GM04503 (cell line): Measurements from ENCODE around the gene RNASE7.
"Not testable (repeated sequence)": the region's sequence is repeated elsewhere in the genome, so short reads cannot be mapped to it uniquely, and the experiment has no call there.

Source experiments
- DNase-seq: peaks from one replicate; pipeline ENCODE4 v3.0.0-alpha.2; 2012; ENCODE audit warnings: low read depth

The RNASE7 gene, protein sequence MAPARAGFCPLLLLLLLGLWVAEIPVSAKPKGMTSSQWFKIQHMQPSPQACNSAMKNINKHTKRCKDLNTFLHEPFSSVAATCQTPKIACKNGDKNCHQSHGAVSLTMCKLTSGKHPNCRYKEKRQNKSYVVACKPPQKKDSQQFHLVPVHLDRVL

DNA sequence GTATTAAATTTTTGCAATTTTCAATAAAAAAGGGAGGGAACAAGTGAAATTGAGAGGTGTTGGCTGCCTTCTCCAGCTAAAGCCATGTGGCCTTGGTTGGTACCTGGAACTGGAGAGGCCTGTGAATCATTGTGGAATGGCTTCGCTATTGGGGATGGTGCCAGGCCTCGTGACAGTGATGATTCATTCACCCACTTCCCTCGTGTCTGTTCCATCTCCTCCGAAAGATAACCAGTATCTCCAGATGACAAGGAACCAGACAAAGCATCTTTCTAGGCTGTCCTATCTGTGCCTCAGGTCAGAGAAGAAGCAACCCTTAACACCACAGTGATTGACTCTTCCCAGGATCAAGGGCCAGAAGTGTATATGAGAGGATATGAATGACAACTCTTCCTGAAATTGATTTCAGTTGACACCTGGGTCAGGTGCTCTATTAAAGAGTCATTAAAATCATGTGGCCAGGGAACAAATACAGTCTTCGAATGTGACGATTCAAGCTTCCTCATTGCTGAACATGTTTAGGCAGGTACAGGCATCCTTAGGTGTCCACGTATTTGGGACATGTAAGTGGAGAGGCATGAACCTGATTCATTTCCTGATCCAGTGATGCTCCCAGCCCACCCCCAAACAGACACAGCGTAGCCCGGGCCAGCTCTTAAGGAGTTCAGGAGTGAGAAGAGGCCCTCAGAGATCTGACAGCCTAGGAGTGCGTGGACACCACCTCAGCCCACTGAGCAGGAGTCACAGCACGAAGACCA lies at the start of gene RNASE7:
Gene RNASE7, plus strand, starts transcription at position 687 of the 758 bp plus-strand sequence. CDS start 631 bp downstream, outside the sequence.
- DNase-seq: no peak

DNA sequence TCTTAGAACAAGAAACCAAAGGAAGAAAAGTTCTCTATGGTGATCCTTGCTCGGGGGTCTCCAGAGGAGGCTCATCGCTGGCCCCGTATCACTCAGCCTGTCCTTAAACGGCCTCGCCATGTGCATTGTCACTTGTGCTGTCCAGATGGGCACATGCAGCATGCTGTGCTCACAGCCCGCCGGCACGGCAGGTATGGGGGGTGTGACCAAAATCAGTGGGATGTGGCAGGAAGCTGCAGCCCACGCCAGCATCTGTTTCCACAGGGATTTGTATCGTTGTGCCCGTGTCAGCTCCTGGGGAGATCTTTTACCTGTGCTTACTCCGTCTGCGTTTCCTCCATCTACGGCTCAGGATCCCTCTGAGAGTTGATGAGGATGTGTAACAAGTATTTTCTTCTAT lies 45.6 kb upstream of the RNASE7 start:
- DNase-seq: no peak

DNA sequence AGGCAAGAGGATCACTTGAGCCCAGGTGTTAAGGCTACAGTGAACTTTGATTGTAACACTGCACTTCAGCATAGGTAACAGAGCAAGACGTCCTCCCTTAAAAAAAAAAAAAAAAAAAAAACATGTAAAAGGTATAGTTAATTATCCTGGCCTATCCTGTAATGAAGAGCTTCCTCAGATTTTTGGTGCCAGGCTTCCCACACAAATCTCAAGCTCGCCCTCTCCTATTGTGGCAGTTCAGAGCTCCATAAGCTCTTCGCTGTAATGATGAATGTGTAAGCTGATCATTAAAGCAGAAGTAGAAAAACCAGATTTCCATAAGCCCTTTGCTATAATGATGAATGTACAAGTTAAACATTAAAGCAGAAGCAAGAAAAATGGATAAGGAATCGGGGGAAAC lies 45.0 kb upstream of the RNASE7 start:
- DNase-seq: no peak

DNA sequence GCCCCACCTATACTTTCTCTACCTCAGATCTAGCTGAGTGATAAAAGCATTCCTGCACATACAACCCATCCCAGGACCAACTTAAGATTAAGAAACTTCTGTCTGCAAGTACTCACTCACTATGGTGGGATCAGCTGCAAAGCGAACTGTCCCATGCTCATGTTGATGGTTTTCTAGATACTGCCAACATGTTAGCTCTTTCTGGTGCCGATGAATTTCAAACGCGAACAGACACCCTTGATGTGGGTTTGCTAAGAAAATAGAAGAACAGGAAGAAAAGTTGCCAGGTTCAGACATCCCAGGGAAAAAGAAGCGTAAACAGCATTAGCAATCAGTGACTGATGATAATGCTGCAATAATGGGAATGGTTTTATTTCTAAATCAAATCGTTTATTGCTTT lies 44.6 kb upstream of the RNASE7 start:
- no peak for DNase-seq

DNA sequence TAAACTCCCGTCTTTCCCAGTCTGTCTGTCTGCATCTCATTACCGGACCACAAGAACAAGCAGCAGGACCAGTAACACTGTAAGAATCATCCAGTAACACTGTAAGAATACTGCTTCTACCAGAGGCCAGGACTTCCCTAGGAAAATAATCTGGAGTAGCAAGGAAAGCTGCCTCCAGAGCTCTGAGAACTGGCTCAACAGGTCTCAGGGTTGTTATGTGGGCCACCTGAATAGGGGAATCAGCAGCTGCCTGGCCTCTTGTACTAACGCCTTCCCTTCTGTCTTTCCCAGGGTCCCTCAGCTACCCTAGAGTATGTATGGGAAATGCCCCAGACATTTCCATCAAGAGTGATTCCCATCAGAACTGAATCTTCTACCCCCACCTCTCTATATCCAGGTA lies 44.0 kb upstream of the RNASE7 start:
- no peak for DNase-seq

DNA sequence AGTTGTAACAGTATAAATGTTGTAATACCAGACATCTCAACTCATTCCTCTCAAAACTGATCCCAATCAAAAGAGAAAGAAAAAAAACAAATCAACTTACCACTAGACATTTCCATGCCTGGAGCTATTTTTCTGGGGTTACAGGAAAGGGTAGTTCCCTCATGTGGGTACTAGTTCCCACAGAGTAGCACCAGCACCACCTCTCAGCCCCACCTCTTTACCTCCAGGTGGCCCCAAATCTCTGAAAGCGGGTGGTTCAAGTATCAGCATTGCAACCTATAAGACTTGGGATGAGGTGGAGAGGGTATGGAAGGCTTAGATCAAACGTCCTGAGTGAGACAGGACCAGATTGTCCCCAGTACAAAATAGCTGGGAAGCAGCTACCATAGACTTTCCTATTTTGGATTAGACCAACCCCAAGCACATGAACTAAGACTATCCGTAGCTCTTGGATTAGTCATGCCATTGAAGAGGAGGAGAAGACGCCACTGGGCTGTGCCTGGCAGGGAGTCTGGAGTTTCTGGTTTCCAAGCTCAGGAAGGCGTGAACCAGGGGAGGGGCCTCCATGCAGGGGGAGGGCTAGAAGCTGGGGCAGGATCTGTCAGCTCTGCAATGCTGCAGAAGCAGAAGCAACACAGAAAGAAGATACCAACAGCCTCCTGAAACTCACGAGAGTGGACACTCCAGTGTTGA lies 43.3 kb upstream of the RNASE7 start, which contains the start of gene SLC39A2:
Gene SLC39A2, plus strand, starts transcription at position 620 of the 693 bp plus-strand sequence. CDS start 154 bp downstream, outside the sequence.
- DNase-seq: peak; percentile 60

DNA sequence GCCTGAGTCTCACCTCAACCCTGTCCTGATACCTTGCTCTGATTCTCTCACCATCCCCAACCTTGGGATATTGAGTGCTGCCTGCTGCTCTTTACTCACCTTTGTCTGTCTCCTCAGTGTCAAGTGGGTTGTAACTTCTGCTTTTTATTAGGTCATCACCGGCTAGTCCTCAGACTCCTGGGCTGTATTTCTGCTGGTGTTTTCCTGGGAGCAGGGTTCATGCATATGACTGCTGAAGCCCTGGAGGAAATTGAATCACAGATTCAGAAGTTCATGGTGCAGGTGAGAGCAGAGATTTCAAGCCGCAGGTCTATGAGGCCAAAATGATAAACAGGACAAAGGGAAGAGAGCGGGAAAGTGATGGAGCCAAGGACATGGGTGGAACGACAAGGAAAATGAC lies 42.6 kb upstream of the RNASE7 start:
- DNase-seq: no peak

DNA sequence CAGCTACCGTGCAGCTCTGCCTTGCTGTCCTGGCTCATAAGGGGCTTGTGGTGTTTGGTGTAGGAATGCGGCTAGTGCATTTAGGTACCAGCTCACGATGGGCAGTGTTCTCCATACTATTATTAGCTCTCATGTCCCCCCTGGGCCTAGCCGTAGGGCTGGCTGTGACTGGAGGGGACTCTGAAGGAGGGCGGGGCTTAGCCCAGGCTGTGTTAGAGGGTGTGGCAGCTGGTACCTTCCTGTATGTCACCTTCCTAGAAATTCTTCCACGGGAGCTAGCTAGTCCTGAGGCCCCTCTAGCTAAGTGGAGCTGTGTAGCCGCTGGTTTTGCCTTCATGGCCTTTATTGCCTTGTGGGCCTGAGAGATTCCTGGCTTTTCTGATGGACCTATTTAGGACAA lies 40.9 kb upstream of the RNASE7 start:
- no peak for DNase-seq

DNA sequence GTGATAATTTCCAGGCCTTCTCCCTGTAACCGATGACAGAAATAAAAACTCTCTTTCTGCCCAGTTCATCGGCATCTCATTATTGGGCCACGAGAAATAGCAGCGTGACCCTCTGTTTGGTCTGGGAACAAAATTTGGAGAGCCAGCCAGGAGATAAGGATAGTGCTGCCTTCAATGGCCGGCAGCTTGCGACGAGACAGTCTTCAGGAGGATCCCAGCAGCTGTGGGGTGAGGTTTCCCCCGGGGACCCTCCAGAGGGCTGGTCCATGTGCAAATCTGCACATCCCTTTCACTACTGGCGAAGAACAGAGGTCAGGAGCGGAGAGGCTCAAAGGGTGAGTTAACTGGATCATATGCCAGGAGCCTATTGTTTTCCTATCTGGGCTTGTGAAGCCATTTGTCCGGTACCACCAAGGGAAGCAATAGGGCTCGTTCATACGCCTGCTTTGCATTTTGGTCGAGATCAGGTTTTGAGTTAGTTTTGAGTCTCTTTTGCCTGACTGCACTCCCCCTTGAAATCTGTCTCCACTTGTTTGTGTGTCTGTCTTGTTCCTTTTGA lies 38.3 kb upstream of the RNASE7 start:
- no peak for DNase-seq

DNA sequence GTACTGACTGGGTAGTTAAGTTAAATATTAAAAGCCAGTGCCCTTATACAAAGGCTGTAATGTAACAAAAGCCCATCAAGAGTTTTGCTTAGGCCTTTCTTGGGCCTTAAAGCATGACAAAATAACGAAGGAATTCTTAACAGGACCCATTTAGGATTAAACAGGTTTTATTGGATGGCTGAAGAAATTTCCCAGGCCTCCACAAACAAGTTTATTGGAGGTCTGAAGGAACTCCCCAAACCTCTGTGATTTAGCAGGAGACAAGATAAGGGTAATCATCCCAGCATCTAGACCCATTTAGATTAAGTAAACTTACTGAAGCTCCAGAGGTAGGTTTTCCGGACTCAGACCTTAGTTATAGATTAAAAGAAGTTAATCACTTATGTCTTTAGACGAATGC lies 32.4 kb upstream of the RNASE7 start:
- not testable (repeated sequence) for DNase-seq

DNA sequence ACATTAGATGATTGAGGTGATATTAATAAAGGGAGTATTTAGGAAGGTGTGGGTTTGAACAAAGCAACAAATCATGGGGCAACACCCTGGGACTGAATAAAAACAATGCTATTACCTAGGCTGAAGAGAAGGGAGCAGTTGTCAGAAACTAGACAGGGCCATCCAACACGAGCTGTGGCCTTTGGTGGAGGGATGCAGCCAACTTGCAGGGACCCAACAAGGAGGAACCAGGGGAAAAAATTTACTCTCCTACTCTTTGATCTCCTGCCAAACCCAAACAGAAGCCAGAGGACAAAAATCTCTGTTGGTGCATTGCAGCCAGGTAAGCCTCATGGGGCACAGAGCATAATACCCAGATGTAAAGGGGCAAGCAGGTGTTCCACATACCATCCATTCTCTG lies 31.0 kb upstream of the RNASE7 start:
- DNase-seq: no peak

DNA sequence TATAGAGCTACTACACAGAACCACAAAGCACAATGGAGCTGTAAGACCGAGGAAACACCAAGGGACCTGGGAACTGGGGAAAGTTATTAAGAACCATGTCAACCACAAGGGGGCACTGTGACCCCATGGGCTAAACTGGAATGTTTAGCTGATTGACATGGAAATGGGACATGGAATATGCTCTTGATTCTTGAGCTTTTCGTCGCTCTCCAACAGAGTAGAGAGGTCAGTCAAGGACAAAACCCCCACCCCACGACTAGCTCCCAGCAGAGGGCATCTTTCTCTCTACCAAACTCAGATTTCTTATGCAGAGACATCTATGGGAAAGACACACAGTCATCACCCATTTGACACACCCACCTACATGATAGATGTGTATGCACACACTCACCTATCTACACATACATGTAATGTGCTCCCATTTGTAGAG lies 27.4 kb upstream of the RNASE7 start:
- DNase-seq: no peak

DNA sequence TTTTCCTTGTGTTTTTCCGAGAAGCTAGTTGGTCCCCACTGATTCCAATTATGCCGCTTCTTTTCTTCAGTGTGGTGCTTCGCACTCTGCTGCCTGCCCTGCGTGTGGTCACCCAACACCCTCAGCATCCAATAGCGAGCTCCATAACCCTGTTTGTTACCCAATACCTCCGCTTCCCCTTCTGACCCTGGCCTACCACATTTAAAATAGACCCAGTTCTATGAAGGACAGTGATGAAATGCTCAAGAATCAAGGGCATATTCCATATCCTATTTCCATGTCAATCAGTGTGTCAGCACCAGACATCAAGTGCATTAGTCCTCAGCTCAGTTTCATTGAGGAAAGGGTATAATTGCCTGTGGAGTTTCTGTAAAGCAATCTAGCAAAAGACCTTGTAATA lies 26.9 kb upstream of the RNASE7 start:
- no peak for DNase-seq

DNA sequence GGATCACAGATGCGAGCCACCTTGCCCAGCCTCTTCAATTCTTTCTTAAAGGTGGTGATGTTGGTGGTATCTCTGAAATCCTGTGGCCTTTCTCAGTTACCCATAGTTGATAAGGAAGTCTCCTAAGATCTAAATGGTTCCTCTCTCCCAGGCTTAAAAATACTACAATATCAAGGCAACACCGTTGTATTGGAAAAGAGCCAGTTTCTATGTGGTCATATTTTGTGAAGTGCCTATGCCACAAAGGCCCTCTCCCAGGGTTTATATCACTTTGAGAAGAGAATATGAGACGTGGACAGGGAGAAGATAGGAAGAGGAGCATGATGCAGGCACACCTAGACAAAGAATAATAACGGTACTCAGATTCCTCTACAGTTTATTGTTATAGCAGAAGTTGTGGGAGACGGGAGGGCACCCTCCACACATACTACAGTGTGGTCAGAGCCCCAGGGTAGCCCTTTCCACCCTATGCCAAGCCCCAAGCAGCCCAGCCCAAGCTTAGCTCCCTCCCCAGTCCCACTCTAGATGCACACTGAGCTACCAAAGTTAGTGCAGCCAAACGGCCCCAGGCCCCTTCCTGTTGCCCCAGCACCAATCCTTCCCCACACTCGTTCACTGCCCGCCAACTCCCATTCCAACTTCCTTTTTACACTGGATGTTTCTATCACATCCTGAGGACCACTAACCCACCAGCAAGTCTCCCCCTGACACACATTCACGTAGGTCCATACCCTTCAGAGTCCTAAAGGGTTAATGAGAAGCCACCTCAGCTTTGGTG lies 25.6 kb upstream of the RNASE7 start:
- DNase-seq: no peak

DNA sequence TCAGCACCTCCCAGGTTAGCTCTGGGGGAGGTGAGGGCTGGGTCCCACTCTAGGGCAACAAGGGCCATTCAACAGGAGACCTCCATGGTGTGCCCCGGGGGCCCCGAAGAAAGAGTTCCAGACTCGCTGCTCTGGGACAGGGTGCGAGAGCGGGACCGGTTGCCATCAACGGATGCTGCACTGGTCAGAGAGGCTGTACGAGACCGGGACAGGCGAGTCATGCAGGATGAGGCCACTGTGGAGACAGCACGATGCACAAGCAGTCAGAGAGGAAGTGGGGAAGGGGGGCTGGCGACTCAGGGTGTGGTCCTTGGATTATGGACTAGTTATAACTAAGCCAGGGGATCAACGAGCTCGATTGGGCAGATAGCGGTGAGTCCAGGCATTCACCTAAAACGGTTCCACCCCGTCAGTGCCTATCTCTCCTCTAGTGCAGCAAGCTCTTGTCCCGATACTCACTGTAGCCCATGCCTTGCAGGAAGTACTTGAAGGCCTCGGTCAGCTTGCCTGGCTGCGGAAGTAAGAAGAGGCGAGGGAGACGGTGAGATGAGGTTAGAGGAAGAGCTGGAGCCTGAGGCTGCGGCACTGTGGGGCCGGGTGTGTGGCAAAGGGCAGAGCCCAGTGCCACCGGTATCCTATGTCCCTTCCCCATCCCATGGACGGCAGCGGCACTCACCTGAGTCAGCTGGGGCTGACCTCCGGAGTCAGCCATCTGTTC lies 24.5 kb upstream of the RNASE7 start:
- DNase-seq: no peak

DNA sequence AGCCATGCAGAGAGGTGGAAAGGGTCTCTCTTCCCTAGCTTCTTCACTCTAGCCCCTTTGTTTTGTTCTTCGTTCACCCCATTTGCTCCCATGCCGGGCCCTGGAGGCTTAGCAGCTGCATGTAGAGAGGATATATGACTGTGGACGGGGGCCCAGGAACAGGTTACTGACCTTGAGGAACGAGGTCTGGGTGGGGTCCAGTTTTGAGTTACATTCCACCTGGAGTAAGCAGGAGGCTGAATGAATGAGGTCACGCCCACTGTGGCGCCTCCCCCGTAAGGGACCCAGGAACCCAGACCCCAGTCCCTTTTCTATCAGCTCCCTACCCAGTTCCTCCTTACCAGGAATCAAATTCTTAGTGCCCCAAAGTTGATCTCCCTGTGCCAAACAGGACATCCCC lies 23.9 kb upstream of the RNASE7 start:
- DNase-seq: no peak

DNA sequence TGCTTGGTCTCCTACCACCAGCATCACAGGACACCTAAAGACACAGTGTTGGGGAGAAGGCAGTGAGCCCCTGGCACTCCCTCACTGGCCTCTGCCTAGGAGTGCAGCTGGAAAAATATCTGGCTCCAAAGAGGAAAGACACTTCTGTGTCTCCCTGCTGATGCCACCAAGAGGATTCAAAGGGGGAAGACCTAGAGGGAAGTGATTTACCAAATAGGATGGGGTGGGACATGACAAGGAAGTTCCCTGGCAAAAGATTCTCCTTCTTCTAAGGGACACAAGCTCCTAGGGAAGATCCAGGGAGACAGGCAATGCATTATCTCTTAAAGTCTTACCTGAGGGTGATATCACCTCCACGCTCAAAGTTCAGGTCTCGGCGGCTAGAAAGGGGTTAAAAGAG lies 23.4 kb upstream of the RNASE7 start:
- no peak for DNase-seq

DNA sequence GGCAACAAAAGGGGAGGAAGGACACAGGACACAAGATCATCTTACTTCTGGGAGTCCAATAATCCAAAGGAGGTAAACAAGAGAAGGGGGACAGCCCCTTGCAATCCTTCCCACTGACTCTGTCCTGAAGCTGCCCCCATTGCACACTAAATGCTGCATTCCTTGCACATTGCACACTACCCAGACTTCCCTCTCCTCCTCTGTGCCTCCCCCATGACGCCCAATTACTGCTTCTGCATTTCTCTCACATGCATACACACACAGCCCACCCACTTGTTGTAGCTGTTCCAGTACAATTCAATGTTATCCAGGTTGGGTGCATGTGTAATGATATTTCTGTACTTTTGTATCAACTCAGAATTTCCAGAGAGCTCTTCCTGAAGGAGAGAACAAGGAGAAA lies 22.8 kb upstream of the RNASE7 start:
- no peak for DNase-seq

DNA sequence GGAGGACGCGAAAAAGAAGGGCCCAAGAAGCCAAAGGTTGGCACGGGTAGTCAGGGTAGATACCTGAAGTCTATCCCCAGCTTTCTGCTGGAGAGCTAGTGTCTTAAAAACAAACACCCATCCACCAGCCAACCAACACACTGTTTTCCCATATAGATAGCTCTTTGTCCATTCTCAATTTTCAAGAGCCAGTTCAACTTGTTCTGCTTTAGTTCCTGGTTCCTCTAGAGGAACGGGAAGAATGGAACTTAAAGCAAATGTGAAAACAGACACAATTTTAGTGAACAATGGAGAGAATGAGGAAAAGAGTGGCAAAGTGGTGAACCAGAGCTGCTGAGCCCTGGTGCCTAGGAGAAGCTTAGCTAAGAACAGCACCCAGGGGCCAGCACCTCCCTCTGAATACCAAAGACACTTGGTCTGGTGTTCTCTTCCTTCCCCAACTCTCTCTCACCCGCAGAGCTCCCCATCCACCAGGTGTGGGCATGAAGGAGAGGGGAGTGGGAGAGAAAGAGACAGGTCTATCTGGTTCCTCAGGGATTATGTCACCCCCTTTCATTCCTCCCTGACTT lies 21.1 kb upstream of the RNASE7 start:
- no peak for DNase-seq

DNA sequence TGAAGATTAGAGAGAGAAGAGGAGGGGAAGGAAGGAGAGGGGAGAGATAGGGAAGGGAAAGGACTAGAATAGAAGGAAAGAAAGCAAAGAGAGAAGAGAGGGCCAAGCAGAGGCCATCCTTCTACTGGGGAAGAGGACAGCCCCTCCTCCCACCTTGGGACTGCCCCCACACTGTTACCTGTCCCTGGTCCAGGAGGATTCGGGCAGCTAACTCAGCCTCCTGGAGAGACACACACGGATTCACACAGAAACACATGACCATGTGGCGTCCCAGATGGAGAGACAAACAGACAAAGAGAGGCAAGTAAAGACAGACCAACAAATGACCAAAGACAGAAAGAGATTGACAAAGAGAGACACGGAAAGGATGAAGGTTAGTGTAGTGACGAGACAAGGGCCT lies 19.5 kb upstream of the RNASE7 start:
- DNase-seq: no peak

DNA sequence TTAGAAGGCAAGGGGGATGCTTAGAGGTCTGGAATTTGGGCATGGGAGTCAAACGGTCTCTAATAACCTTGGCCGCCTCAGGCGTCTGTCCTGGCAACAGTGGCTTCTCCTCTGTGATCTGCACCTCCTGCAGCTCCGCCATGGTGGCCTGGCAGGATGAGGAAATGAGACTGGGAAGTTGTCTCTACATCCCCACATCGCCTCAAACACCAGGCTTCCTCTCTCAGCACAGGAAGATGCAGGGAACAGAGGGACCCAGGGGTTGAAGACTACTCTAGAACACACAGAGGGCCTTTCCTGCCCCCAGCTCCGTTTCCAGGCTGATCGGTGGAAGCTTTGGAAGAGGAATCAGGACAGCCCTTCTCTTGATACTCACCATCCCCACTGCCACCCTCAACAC lies 19.0 kb upstream of the RNASE7 start:
- DNase-seq: no peak
